Measurements from ENCODE around the gene ALDOC. TPM values are rescaled to one million over a fixed set of nuclear protein-coding genes. Genes with fewer than 3 reads are reported as not detected.

ALDOC gene
- total RNA-seq, 1 donor from 2014 or later, result 16.1 TPM

- Mint-ChIP-seq H3K36me3 (ENCODE audit: low read depth) (peaks cover 27% of the 10 kb centered on the region), H3K27me3 (ENCODE audit: low read depth) (no peaks in the 10 kb centered on the region), H3K9me3 (no peaks in the 10 kb centered on the region), H3K27ac (ENCODE audit: unreplicated experiment) (no peak overlapping the region), H3K4me1 (no peaks in the 10 kb centered on the region), H3K4me3 (no peak overlapping the region)
- no peak for TF ChIP-seq CTCF (conservative IDR thresholded peaks at IDR 0.05)
- DNase-seq (ENCODE audit: low read depth, low spot score), result no peak
Measured at GRCh38 chr17:28618464-28618863, 41.8 kb upstream of the ALDOC start.

- no peak for DNase-seq (ENCODE audit: low read depth, low spot score)
- peaks cover 20% of the 10 kb centered on the region for H3K36me3 Mint-ChIP-seq (ENCODE audit: low read depth)
- H3K27ac Mint-ChIP-seq (ENCODE audit: unreplicated experiment), result no peak overlapping the region
- H3K27me3 Mint-ChIP-seq (ENCODE audit: low read depth), result no peaks in the 10 kb centered on the region
- no peak for TF ChIP-seq CTCF (conservative IDR thresholded peaks at IDR 0.05)
- H3K4me1 Mint-ChIP-seq, result peaks cover 5% of the 10 kb centered on the region
- H3K9me3 Mint-ChIP-seq, result no peaks in the 10 kb centered on the region
- no peak overlapping the region for H3K4me3 Mint-ChIP-seq
Measured at GRCh38 chr17:28616281-28616680, 39.6 kb upstream of the ALDOC start.

- Mint-ChIP-seq H3K4me1 (peaks cover 5% of the 10 kb centered on the region), H3K9me3 (no peaks in the 10 kb centered on the region), H3K36me3 (ENCODE audit: low read depth) (peaks cover 25% of the 10 kb centered on the region), H3K4me3 (no peak overlapping the region), H3K27me3 (ENCODE audit: low read depth) (no peaks in the 10 kb centered on the region), H3K27ac (ENCODE audit: unreplicated experiment) (no peak overlapping the region)
- no peak for TF ChIP-seq CTCF (conservative IDR thresholded peaks at IDR 0.05)
- DNase-seq (ENCODE audit: low read depth, low spot score), result no peak
Measured at GRCh38 chr17:28615260-28615940, 38.7 kb upstream of the ALDOC start.

GRCh38 chr17:28613931-28614381, 37.3 kb upstream of the ALDOC start, which contains the start of gene RSKR:
TSS of gene RSKR (minus strand) at chr17:28614185. CDS start at chr17:28614161, 24 bp downstream.
- H3K4me1 Mint-ChIP-seq, result peaks cover 5% of the 10 kb centered on the region
- H3K4me3 Mint-ChIP-seq, result peak within 1 kb of the TSS; percentile 21
- H3K36me3 Mint-ChIP-seq (ENCODE audit: low read depth), result peaks cover 22% of the 10 kb centered on the region
- H3K27me3 Mint-ChIP-seq (ENCODE audit: low read depth), result no peaks in the 10 kb centered on the region
- H3K27ac Mint-ChIP-seq (ENCODE audit: unreplicated experiment), result no peak within 1 kb of the TSS
- H3K9me3 Mint-ChIP-seq, result no peaks in the 10 kb centered on the region
- TF ChIP-seq CTCF (conservative IDR thresholded peaks at IDR 0.05), result no peak
- DNase-seq (ENCODE audit: low read depth, low spot score), result no peak

- peak; percentile 36 for DNase-seq (ENCODE audit: low read depth, low spot score)
- TF ChIP-seq CTCF (conservative IDR thresholded peaks at IDR 0.05), result peak; percentile 74
- H3K36me3 Mint-ChIP-seq (ENCODE audit: low read depth), result peaks cover 18% of the 10 kb centered on the region
- no peak overlapping the region for H3K27ac Mint-ChIP-seq (ENCODE audit: unreplicated experiment)
- no peaks in the 10 kb centered on the region for H3K27me3 Mint-ChIP-seq (ENCODE audit: low read depth)
- peaks cover 5% of the 10 kb centered on the region for H3K4me1 Mint-ChIP-seq
- H3K4me3 Mint-ChIP-seq, result peak overlapping the region; percentile 21
- H3K9me3 Mint-ChIP-seq, result no peaks in the 10 kb centered on the region
Measured at GRCh38 chr17:28612936-28613872, 36.5 kb upstream of the ALDOC start.
